GM19193 (cell line): ENCODE data around the gene URM1.

ENCODE experiments used
- POLR2A ChIP-seq: IDR thresholded peaks from 4 replicates; pipeline ENCODE4 v1.6.1; 2011; ENCODE audit not compliant: insufficient read depth, insufficient read length; ENCODE audit errors: extremely low read depth

The URM1 gene

DNA sequence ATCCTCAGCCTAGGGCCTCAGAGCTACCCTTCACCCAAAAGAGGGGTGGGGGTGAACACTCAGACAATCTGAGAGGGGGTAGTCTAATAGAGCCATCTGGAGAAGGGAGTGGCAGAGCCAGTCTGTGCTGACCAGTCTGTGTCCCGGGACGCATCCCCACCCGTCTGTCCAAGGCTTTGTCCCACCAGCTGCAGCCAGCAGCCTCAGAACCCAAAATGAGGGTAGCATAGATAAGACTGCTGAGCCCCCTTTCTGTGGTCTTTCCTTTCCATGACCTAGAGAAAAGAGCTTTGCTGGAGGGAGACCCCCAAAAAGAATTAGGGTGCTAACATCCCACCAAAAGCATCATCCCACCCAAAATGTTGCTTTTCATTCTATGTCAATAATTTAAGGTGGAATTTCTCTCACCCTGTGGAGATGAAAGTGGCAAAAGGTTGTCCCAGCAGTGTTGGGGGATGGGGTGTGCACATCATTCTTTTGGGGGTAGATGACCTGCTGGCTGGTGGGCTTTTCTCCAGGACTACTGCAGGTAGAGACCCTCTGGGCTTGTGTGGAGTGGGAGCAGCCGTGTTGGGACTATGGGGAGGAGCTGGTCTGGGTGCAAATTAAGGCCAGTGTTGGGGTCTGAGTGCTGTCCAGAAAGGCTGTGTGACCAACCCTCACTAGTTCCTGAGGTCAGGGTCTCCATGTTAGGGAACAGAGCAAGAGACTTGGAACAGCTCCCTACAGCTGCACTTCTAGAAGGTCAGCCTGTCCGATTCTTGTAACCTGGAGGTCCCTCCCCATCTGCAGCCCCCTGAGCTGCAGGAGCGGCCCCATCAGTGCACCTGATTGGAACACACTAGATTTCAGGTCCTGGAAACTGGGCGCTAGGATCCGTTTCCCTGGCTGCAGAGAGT lies 19.9 kb downstream of the URM1 start:
- TF ChIP-seq POLR2A, result no peak

DNA sequence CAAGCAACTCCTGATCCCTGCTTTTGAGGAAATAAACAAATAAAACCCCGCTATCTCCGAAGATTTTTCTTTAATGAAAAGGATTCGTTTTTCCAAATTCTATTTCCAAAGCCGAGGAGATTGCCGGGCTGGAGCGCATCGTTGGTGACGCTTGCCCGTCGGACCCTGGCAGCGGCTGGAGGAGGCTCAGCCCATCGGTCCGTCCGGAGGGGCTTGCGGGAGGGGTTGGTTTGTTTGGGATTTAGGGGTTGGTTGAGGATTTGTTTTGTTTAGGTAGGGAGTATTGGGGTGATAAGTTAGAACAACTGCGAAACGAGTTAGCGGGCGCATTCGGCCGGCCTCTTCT lies 20.8 kb downstream of the URM1 start:
- TF ChIP-seq POLR2A, result no peak

DNA sequence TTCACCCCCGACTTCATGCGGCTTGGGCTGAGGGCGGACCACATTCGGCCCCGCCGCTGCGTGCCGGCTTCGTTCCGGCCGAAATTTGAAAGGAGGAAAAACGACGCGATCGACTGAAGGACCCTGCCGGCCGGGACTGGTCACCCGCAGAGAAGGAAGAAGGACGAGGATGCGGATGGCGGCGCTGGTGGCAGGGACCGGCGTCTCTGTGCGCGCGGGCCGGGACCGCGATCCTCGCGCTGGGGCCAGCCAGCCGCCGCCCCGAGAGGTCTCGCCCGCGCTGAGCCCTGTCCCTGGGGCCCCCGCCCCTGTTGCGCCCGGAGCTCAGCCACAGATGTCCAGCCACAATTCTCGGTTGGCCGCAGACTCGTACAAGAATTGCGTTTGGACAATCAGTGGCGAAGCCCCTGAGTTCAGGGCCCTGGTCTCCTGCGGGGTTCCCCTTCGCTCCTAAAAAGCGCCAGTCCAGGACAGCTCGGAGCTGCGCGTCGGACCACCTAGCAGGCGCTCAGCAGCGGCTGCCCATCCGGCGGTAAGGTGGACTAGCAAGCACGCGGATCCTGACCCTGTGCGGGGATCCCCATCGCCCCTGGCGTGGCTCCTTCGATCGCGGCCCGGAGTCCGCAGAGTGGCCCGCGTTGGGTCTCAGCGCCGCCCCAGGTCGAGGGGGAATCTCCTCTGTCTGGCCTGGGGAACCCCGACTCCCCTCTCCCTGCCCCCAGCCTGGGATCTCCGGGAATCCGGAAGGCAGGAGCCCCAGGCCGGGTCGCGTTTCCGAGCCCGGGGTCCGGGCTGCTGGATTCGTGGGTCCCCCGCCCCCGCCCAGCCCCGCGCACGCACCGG lies 21.3 kb downstream of the URM1 start:
- TF ChIP-seq POLR2A, result no peak

DNA sequence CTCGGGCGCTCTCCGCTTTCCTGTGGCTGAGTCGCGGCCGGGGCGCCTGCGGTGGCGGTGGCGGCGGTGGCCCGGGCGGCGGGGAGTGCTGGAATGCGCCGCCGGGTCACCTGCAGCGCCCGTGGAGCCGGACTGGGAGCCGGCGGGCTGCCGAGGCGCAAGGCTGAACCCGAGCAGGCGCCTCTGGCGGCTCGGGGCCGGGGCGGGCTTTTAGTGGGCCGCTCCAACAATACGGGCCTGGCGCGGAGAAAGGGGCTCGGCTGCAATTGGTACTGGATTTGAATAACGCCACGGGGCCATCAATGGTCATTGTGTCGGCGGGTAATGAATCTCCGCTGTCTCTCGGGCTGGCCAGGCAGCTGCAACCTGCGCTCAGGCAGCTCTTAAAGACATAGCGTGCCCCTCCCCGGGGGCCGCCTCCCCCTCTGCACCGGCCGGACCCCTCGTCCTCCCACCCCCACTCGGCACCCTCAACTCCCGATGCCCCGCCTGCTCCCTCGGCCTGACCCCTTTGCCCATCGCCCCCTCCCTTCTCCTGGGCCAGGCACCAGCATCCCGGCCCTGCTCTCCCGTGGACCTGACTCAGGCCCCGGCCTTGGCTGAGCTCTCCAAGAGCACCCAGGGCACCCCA lies 22.1 kb downstream of the URM1 start:
- no peak for TF ChIP-seq POLR2A

DNA sequence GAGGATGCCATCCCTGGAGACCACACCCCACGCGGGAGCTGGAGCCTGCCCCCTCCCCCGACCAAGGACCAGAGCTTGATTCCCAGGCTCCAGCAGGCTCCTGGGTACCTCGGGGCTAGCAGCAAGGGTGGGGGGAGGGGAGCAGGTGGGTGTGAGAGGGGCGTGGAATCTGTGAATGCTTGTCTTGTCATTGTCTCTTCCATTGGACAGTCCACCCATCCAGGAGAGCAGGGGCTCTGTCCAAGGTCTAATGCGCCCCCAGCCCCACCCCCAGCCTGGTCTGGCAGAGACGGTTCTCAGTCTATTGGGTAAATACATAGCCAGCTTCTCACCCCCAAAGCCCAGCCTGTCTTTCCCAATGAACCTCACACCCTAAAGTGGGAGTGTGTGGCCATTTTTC lies 22.8 kb downstream of the URM1 start:
- no peak for TF ChIP-seq POLR2A

DNA sequence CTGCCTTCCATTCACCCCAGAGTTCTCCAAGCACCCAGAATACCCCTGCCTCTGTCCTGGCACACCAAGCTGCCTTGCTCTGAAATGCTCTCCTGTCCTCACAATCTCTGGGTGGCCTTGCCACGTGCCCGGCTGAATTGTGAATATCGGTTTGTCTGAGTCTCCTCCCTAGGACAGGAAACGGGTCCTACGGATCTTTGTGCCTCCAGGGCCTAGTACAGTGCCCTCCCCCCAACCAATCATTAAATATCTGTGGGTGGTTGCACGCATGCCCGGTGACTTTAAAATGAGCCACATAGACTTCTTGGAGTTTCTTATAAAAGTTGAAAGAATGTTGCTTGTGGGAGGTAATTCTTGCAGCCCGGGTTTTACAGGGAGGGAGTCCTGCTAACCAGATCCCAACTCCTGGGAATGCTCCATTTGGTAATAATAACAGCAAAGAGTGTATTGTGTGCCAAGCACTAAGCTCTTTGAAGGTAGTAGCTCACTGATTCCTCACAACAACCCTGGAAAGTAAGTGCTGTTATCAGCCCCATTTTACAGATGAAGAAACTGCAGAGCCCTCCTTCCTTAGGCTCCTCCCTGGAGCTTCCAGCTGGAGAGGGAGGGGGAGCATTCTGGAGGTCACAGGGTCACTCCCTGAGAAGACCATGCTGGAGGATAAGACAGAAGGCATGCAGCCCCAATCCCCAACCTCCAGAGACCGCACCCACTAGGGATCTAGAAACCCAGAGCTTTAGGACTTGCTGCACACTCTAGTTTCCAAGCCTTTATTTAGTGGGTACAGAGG lies 23.4 kb downstream of the URM1 start:
- TF ChIP-seq POLR2A, result no peak

DNA sequence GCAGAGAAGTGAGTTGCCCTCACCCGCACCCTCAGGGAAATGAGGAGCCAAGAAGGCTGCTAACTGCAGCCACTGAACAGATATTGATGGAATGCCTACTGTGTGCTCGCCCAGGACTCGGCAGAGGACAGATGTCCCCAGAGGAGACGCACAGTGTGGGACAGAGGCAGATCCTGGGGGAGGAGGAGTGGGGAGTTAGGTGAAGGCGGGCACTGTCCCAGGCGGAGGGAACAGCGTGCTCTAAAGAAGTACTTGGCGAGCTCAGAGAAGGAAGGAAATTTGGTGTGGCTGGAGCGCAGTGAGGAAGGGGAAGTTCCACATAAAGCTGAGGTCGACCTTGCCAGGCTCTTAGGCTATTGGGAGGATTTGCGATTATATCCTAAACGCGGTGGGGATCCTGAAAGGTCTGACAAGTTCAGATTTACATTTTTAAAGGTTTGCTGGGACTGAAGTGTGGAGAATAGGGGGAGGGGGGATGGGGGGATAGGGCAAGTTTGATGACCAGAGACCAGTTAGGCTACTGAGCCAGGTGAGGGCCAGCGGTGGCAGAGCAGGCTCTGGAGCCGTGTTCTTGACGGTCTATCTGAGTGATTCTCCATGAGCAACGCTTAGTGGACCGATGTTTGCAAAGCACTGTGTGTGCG lies 25.9 kb downstream of the URM1 start:
- TF ChIP-seq POLR2A, result no peak

DNA sequence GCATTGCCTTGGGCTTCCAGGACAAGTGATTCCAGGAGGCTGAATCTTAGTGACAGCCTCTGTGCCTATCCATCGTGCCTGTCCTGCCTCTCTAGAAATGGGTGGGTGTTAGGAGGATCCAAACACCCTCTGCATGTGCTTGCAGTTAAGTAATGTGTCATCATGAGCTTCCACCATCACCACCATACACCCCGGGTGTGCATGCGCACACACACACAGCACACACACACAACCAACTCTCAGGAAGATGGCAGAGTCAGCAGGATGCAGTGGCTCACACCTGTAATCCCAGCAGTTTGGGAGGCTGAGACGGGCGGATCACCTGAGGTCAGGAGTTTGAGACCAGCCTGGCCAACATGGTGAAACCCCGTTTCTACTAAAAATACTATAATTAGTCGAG lies 26.7 kb downstream of the URM1 start:
- no peak for TF ChIP-seq POLR2A

DNA sequence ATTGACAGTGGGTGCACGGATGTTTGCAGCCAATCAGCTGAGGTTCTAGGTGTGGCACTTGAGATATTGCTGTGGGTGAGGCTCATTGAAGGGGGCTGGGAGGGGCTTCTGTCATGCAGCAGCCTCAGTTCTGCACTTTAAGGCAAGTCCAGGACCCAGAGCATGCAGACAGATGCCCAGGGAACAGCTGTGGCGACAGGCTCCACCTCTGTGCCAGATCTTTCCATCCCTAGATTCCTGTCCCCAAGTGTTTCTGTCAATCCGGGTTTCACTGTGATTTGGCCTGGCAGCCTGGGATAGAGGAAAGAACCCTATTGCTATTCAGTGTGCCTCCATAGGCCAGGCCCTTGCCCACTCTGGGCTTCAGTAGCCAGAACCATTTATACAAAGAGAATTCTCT lies 28.7 kb downstream of the URM1 start:
- TF ChIP-seq POLR2A, result no peak

DNA sequence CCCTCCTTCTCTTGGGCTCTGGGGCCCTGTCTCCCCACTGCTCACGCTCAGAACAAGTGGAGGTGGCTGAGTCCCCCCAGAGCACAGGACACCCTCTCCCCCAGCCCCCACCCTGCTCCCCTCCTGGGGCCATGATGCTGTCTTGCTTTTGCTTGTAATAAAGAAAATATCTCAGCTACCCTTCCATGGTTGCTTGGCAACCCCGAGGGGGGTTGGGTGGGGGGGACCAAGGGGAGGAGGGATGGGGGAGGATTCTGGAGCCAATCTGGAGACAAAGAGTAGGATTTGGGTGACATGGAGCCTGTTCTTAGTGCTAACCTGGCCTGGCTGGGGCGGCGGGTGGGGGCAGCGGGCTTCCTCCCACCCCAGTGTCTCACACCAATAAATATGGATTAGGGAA lies 33.4 kb downstream of the URM1 start:
- TF ChIP-seq POLR2A, result no peak

DNA sequence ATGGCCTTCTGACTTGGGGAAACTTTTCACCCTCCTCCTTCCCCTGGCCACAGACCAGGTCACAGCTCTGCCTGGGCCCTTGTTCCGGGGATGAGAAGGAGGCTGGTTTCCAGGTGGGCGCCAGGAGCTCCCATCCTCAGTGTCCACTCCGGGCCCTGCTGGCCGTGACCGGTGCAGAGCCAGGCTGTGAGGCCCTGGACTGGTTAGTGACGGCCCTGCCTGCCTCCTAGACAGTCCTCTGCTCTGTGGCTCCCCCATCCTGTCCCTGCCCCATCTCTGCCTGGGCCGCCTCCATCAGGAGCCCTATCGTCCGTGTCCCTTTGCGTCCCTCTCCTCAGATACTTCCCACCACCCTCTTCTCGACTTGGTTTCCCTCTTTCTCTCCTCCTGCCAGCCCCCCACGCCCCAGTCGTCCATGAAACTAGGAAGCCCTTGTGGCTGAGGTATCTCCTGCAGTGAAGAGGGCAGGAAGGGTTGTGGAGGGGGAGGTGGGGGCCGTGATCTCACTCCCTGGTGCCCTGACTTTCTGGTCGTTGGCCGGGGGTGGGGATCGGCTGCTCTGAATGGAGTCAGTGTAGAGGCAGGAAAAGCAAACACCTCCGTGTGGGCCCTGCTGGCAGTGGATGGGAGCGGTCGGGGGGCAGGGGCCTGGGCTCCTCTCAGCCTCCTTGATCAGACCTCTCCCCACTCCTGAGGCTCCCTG lies 34.1 kb downstream of the URM1 start:
- no peak for TF ChIP-seq POLR2A

DNA sequence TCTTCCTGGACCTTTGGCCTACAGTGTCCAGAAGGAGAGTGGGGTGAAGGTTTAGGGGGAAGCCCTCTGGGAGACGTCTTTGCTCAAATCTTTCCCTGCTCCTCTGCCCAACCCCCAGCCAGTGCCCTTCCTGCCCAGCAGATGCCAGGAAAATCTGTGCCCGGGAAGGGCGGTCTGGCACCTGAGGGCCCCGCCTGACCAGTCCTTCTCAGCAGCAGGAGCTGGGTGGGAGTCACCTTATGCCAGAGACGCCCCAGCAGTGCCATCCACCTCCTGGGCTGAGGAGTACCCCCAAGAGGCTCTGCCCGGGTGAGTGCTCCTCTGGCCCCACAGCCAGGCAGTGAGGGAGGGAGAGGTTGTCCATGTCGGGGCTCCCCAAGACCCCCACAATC lies 34.6 kb downstream of the URM1 start:
- no peak for TF ChIP-seq POLR2A

DNA sequence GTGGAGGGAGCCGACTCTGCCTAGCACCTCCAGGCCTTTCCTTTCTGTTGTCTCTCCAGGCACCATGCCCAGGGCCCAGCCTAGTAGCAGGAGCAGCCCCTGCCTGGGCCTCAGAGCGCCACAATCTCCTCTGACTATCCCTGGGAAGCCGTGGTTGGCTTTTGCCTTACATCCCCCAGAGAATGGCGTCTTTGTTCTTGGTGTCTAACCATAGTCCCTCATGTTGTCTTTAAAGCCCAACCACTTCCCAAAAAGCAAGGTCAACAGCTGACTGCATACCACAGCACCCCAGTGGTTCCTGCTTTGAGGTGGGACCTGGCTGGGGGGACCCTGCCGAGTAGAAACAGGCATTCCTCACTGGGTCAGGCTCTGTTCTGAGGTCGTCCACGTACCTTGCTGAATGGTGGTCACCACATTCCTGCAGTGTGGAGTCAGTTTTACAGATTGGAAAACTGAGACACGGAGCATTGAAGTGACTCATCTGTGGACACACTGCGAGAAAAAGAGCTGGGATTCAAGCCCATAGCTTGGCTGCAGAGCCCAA lies 35.7 kb downstream of the URM1 start:
- TF ChIP-seq POLR2A, result no peak
